H1 (cell line): ENCODE data around the gene ADGRV1. TPM values are rescaled to one million over a fixed set of nuclear protein-coding genes. Genes with fewer than 3 reads are reported as not detected.

Source experiments
- CTCF ChIA-PET: fragments of 300-600 bp; sonication (Branson Sonifier 250); formaldehyde crosslinking; loops from one replicate; lab custom pipeline; 2021; ENCODE audit not compliant: partially characterized antibody; lab: Charles Lee
- POLR2A ChIA-PET: fragments of 300-600 bp; sonication (Branson Sonifier 250); formaldehyde crosslinking; loops from one replicate; lab custom pipeline; 2021; ENCODE audit warnings: inconsistent platforms; ENCODE audit not compliant: partially characterized antibody; lab: Charles Lee
- DNase-seq, 2 experiments: peaks; one replicate each; pipeline versions ENCODE4 v3.0.0 to v3.0.0-alpha.2; 2010 to 2022; ENCODE audit warnings: low spot score in 2 of 2, low read depth in 1 of 2, mixed read lengths in 1 of 2
- FAIRE-seq: peaks from 2 replicates; lab custom pipeline; 2011; peaks lifted over from hg19 to GRCh38; lab: Jason Lieb, UNC
- H2AFZ ChIP-seq: 2 replicates; pipeline ENCODE4 v1.8.1; 2012; ENCODE audit warnings: low read length, inconsistent platforms
- H2AK5ac ChIP-seq: 2 replicates; pipeline ENCODE4 v1.6.1; 2013; ENCODE audit warnings: low read depth, low read length
- H2BK120ac ChIP-seq: replicated peaks from 2 replicates; pipeline ENCODE3; 2013; ENCODE audit warnings: low read depth, low read length, inconsistent platforms
- H2BK12ac ChIP-seq: 2 replicates; pipeline ENCODE4 v1.6.1; 2013; ENCODE audit warnings: low read depth, low read length
- H2BK15ac ChIP-seq: 2 replicates; pipeline ENCODE4 v1.6.1; 2013; ENCODE audit warnings: low read length
- H2BK20ac ChIP-seq: 2 replicates; pipeline ENCODE4 v1.6.1; 2013; ENCODE audit warnings: low read length
- H2BK5ac ChIP-seq: 2 replicates; pipeline ENCODE4 v1.6.1; 2013; ENCODE audit warnings: low read depth, low read length
- H3K14ac ChIP-seq: 2 replicates; pipeline ENCODE4 v1.6.1; 2013; ENCODE audit warnings: inconsistent platforms; ENCODE audit not compliant: insufficient read length
- H3K18ac ChIP-seq: 2 replicates; pipeline ENCODE4 v1.6.1; 2013; ENCODE audit warnings: low read length; ENCODE audit errors: extremely low read depth
- H3K23ac ChIP-seq: 2 replicates; pipeline ENCODE4 v1.6.1; 2013; ENCODE audit warnings: inconsistent platforms; ENCODE audit not compliant: insufficient read length
- H3K23me2 ChIP-seq: 2 replicates; pipeline ENCODE4 v1.6.1; 2013; ENCODE audit warnings: low read depth, low read length
- H3K27ac ChIP-seq: 2 replicates; pipeline ENCODE4 v1.6.1; 2011; ENCODE audit warnings: low read depth, low read length, inconsistent platforms
- H3K27me3 ChIP-seq, 4 experiments: replicated peaks in 1 of 4; 1 replicate in 1 of 4; 2 replicates in 3 of 4; pipeline versions ENCODE4 v1.6.1 to v1.8.1; 2011 to 2013; ENCODE audit warnings: low read length in 3 of 4, mild to moderate bottlenecking in 3 of 4, inconsistent platforms in 2 of 4, mixed read lengths in 2 of 4, moderate library complexity in 1 of 4; ENCODE audit not compliant: control insufficient read depth in 3 of 4, insufficient read depth in 3 of 4; ENCODE audit errors: extremely low read depth in 1 of 4
- H3K36me3 ChIP-seq, 4 experiments: 2 replicates each; pipeline versions ENCODE4 v1.6.1 to v1.8.1; 2011 to 2013; ENCODE audit warnings: mild to moderate bottlenecking in 4 of 4, low read length in 3 of 4, moderate library complexity in 2 of 4, control low read depth in 1 of 4, inconsistent platforms in 1 of 4; ENCODE audit not compliant: insufficient read depth in 4 of 4, control insufficient read depth in 2 of 4
- H3K4ac ChIP-seq: replicated peaks from 2 replicates; pipeline ENCODE3; 2013; ENCODE audit warnings: low read length, low read depth, mixed read lengths, inconsistent platforms; ENCODE audit not compliant: insufficient read length
- H3K4me1 ChIP-seq, 4 experiments: replicated peaks in 1 of 4; 1 replicate in 1 of 4; 2 replicates in 3 of 4; pipeline versions ENCODE4 v1.6.1 to v1.8.1; 2011 to 2013; ENCODE audit warnings: low read length in 3 of 4, inconsistent platforms in 2 of 4, mixed read lengths in 1 of 4; ENCODE audit not compliant: insufficient read depth in 4 of 4, control insufficient read depth in 3 of 4
- H3K4me2 ChIP-seq, 2 experiments: 2 replicates each; pipeline versions ENCODE4 v1.6.1 to v1.8.1; 2011 to 2013; ENCODE audit warnings: low read depth in 2 of 2, low read length in 2 of 2, control low read depth in 1 of 2, inconsistent platforms in 1 of 2, mild to moderate bottlenecking in 1 of 2; ENCODE audit not compliant: insufficient read depth in 1 of 2
- H3K4me3 ChIP-seq, 4 experiments: fragments of 200-600, 300-600 bp in 1 of 4; sonication (generic), shearing (Covaris generic), sonication (Bioruptor Twin) in 1 of 4; 2 replicates each; pipeline versions ENCODE4 v1.5.1 to v1.8.1; 2011 to 2016; ENCODE audit warnings: low read length in 4 of 4, low read depth in 3 of 4, control low read depth in 2 of 4, inconsistent platforms in 2 of 4, mild to moderate bottlenecking in 2 of 4, mixed read lengths in 1 of 4, moderate library complexity in 1 of 4; ENCODE audit not compliant: insufficient read depth in 2 of 4; ENCODE audit errors: extremely low read depth in 1 of 4
- H3K56ac ChIP-seq: replicated peaks from 2 replicates; pipeline ENCODE3; 2013; ENCODE audit warnings: low read depth, mild to moderate bottlenecking, mixed read lengths, low read length, inconsistent platforms; ENCODE audit not compliant: insufficient read length
- H3K79me1 ChIP-seq: 2 replicates; pipeline ENCODE4 v1.6.1; 2013; ENCODE audit warnings: low read depth, low read length, control low read depth
- H3K79me2 ChIP-seq, 2 experiments: 2 replicates each; pipeline versions ENCODE4 v1.6.1 to v1.8.1; 2012 to 2013; ENCODE audit warnings: low read length in 2 of 2, mild to moderate bottlenecking in 2 of 2, inconsistent platforms in 1 of 2; ENCODE audit not compliant: insufficient read depth in 2 of 2, control insufficient read depth in 1 of 2
- H3K9ac ChIP-seq, 4 experiments: replicated peaks in 1 of 4; 1 replicate in 1 of 4; 2 replicates in 3 of 4; pipeline versions ENCODE4 v1.6.1 to v1.8.1; 2011 to 2013; ENCODE audit warnings: low read depth in 3 of 4, low read length in 3 of 4, control low read depth in 2 of 4, mild to moderate bottlenecking in 2 of 4, moderate library complexity in 2 of 4, inconsistent platforms in 1 of 4; ENCODE audit errors: extremely low read depth in 1 of 4
- H3K9me3 ChIP-seq, 2 experiments: 2 replicates each; pipeline versions ENCODE4 v1.6.1 to v1.8.1; 2012 to 2013; ENCODE audit warnings: mild to moderate bottlenecking in 2 of 2, moderate library complexity in 2 of 2, control low read depth in 1 of 2, inconsistent platforms in 1 of 2, low read depth in 1 of 2, low read length in 1 of 2, mixed read lengths in 1 of 2; ENCODE audit not compliant: insufficient read depth in 2 of 2
- H4K20me1 ChIP-seq, 2 experiments: replicated peaks in 1 of 2; 2 replicates each; pipeline versions ENCODE3 to v1.8.1; 2011 to 2013; ENCODE audit warnings: inconsistent platforms in 2 of 2, low read length in 2 of 2, mild to moderate bottlenecking in 1 of 2; ENCODE audit not compliant: insufficient read depth in 2 of 2, control insufficient read depth in 1 of 2
- H4K5ac ChIP-seq: 2 replicates; pipeline ENCODE4 v1.6.1; 2013; ENCODE audit warnings: low read length, low read depth, mixed read lengths, inconsistent platforms; ENCODE audit not compliant: insufficient read length
- H4K8ac ChIP-seq: 2 replicates; pipeline ENCODE4 v1.8.0; 2013; ENCODE audit warnings: mild to moderate bottlenecking, moderate library complexity, low read length, inconsistent platforms; ENCODE audit not compliant: insufficient read depth; ENCODE audit errors: extremely low read depth
- H4K91ac ChIP-seq: replicated peaks from 2 replicates; pipeline ENCODE3; 2013; ENCODE audit warnings: low read length, mixed read lengths, inconsistent platforms; ENCODE audit not compliant: insufficient read length
- BACH1 ChIP-seq: IDR thresholded peaks from 2 replicates; pipeline ENCODE4 v1.6.1; 2012; ENCODE audit warnings: low read length, improper control_type of control experiment
- RFX5 ChIP-seq: IDR thresholded peaks from 2 replicates; pipeline ENCODE4 v1.6.1; 2011; ENCODE audit warnings: low read depth, low read length, improper control_type of control experiment, borderline replicate concordance
- WGBS, 2 experiments: shearing (Covaris generic) in 1 of 2; methylation state at CpG; one replicate each; pipeline versions ENCODE4 v1.1.6 to v1.1.7; 2013 to 2015; ENCODE audit warnings: low lambda C conversion rate in 2 of 2, mixed read lengths in 2 of 2, inconsistent platforms in 1 of 2, low coverage in 1 of 2, missing lambda C conversion rate in 1 of 2; ENCODE audit not compliant: insufficient replicate concordance in 2 of 2, insufficient coverage in 1 of 2, insufficient read length in 1 of 2; ENCODE audit errors: extremely low coverage in 1 of 2, missing lambda C conversion rate in 1 of 2; 5-methylcytosine and 5-hydroxymethylcytosine counted together
- polyA plus RNA-seq, 7 experiments: library from polyadenylated mRNA; depleted of rRNA in 3 of 7; stranded (reverse) in 5 of 7; unstranded in 2 of 7; fragments of >200 nt in 5 of 7; fragments of 200-250 nt in 2 of 7; gene quantifications; 1 replicate in 5 of 7; 2 replicates in 1 of 7; 4 replicates in 1 of 7; pipeline versions ENCODE4 v1.2.1 to v1.2.3, GENCODE V29; 2011 to 2013; ENCODE audit warnings: missing spikeins in 2 of 7, mixed read lengths in 2 of 7
- total RNA-seq: library from RNA; stranded (reverse); fragmentation: NEBNext Ultra II Directional; extraction: Animal tissue kit (Norgen Biotek cat#: 25700); gene quantifications from 2 replicates; pipeline ENCODE4 v1.2.1, GENCODE V29; 2021

ADGRV1 gene
- total and polyA plus RNA-seq, 2 of the 8 experiments (the other 6 are each of a cell fraction or from before 2014, with no cell fraction given): 53.1 to 62.2 TPM

DNA sequence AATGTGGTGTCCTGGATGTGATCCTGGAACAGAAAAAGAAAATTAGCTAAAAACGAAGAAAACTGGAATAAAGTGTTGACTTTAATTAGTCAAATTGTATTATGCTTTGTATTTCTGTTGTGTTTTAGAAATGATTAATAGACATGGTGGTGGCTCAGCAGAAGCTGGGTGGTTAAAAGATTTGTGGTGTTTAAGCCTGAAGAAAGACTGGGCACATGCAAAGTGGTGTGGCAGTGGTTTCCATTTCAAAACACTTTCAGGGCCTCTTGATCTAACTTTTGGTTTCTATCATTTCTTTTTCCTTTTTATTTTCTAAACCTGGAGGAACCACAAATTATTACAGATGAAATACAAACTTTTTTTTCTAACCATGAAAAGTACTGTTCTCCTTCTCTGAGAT lies 44.1 kb downstream of the ADGRV1 start:
- Histone ChIP-seq H3K9ac (no peak overlapping the region), H4K20me1 (peaks cover 1 to 2% of the 10 kb centered on the region in 2 experiments), H4K8ac (no peak overlapping the region), H2BK12ac (no peak overlapping the region), H3K4me2 (no peak overlapping the region), H3K56ac (no peak overlapping the region), H2AK5ac (no peak overlapping the region), H3K18ac (no peak overlapping the region), H4K91ac (no peak overlapping the region), H3K23ac (no peak overlapping the region), H3K36me3 (no peaks in the 10 kb centered on the region; a peak in 1 of 8 replicates), H3K9me3 (no peaks in the 10 kb centered on the region), H2BK15ac (no peak overlapping the region), H3K4me1 (no peaks in the 10 kb centered on the region; a peak in 1 of 7 replicates), H2BK20ac (no peak overlapping the region), H3K79me1 (no peaks in the 10 kb centered on the region; the same call in 1 of the 2 replicates), H2BK5ac (no peak overlapping the region), H2AFZ (no peak overlapping the region), H3K23me2 (no peaks in the 10 kb centered on the region)
- WGBS, 2 experiments: 92% methylated on average over 1 of the region's 1 CpG; no CpG with 5 or more reads in 1 of the 2 experiments
- FAIRE-seq: no peak
- no peak for TF ChIP-seq RFX5
- no peak for TF ChIP-seq BACH1
- TF ChIP-seq, all 59 proteins: peak for 0
- H2BK120ac ChIP-seq: no peak overlapping the region
- DNase-seq: no peak
- peaks cover 5 to 39% of the 10 kb centered on the region in 2 experiments; a peak in 2 of 4 replicates for H3K79me2 ChIP-seq
- peaks cover 0 to 2% (median 0%) of the 10 kb centered on the region in 4 experiments; a peak in 1 of 7 replicates for H3K27me3 ChIP-seq
- POLR2A ChIA-PET: no interaction called here
- no peak overlapping the region for H3K4ac ChIP-seq
- H3K14ac ChIP-seq: no peak overlapping the region
- CTCF ChIA-PET: interaction anchor here (1.0 to 5.6 kb wide), 4 partner anchors 13 to 95 kb away, joined by 3 to 33 read pairs (median 5); partner anchors contain the start of gene LYSMD3
- H3K27ac ChIP-seq: no peak overlapping the region
- H3K4me3 ChIP-seq: no peak overlapping the region
- no peak overlapping the region for H4K5ac ChIP-seq
